SK-N-DZ (cell line): Measurements from ENCODE around the gene CNDP2.
"Not testable (repeated sequence)": the region's sequence is repeated elsewhere in the genome, so short reads cannot be mapped to it uniquely, and the experiment has no call there.

ENCODE experiments used
- DNase-seq: peaks from one replicate; pipeline ENCODE4 v3.0.0-alpha.2; 2015; ENCODE audit warnings: low spot score

Gene CNDP2

DNA sequence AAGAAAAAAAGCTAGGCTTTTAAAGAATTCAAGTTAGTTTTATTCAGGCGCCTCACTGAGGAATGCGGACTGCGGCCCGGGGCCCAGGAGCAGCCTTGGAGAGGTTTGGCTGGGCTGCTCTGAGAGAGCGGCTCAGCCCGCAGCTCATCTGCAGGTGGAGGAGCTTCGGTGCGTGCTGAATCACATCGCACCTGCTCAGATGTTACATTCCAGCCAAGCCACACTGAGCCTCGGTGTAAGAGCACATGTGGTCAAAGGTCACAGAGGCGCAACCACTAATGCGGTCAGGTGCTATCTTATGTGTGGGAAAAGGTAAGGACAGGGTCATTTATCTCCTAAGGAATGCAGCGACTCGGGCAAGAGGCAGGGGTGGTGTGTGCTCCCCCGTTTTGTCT is 21.1 kb downstream of the CNDP2 start:
- DNase-seq, result no peak

DNA sequence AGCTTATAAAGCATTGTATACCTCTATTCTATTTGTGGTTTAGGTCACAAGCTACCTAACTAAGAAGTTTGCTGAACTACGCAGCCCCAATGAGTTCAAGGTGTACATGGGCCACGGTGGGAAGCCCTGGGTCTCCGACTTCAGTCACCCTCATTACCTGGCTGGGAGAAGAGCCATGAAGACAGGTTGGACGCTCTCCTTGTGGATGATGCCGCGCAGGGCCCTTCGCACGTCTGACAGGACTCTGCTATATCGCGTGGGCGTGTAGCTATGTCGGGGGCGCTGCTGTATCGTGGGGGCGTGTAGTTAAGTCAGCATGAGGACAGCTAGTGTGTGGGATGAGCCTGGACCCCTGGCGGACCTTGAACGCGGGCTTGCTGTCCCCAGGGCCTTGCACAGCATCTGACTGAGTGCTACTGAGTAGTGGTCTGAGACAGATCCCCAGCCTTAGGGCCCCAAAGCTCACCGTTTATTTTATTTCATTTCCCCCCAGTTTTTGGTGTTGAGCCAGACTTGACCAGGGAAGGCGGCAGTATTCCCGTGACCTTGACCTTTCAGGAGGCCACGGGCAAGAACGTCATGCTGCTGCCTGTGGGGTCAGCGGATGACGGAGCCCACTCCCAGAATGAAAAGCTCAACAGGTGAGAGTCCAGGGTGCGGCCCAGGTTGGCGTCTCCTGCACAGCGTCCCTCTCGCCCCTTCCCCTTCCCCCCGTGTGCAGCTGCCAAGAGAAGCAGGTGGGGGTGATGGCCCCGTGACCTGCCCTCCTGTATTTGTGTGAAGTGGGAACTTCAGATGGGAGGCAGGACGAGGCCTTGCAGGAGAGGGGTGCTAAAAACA is 22.5 kb downstream of the CNDP2 start:
- DNase-seq, result no peak

DNA sequence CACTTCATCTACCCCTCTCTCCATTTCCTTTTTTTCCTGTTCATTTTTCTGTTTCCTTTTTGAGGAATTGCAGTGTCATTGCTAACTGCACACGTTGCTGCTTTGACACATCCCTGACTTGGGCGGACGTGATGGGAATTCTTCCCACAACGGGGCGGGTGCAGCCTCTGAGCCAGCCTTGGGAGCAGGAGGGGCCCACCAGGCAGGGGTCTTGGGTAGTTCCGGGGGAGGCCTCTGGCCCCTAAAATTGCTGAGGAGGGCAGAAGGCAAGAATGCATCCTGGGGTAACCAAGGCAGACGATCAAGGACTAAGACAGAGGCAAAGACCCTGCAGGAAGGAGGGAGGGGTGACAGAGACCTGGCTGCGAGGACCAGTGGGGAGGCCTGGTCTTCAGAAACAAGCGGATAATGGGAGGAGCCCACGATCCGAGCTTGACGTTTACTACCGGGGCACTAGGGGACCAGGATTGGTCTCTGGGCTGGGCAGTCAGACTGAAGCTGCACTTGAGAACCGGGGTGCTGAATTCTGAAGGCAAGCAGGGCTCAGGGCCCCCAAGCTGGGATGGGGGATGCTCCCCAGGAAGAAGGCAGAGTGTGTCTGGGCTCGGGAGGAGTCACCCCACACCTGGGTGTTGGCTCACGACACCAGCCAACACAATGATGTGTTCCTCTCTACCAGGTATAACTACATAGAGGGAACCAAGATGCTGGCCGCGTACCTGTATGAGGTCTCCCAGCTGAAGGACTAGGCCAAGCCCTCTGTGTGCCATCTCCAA is 23.3 kb downstream of the CNDP2 start:
- no peak for DNase-seq

DNA sequence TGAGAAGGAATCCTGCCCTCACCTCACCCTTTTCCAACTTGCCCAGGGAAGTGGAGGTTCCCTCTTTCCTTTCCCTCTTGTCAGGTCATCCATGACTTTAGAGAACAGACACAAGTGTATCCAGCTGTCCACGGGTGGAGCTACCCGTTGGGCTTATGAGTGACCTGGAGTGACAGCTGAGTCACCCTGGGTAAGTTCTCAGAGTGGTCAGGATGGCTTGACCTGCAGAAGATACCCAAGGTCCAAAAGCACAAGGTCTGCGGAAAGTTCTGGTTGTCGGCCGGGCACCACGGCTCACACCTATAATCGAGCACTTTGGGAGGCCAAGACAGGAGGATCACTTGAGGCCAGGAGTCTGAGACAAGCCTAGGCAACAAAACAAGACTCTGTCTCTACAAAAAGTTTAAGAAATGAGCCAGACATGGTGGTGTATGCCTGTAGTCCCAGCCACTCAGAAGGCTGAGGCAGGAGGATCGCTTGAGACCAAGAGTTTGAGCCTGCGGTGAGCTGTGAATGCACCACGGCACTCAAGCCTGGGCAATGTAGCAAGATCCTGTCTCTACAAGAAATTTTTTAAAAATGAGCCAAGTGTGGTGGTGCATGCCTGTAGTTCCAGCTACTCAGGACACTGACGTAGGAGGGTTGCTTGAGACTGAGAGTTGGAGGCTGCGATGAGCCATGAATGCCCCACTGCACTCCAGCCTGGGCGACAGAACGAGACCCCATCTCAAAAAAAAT is 24.1 kb downstream of the CNDP2 start:
- DNase-seq, result no peak

DNA sequence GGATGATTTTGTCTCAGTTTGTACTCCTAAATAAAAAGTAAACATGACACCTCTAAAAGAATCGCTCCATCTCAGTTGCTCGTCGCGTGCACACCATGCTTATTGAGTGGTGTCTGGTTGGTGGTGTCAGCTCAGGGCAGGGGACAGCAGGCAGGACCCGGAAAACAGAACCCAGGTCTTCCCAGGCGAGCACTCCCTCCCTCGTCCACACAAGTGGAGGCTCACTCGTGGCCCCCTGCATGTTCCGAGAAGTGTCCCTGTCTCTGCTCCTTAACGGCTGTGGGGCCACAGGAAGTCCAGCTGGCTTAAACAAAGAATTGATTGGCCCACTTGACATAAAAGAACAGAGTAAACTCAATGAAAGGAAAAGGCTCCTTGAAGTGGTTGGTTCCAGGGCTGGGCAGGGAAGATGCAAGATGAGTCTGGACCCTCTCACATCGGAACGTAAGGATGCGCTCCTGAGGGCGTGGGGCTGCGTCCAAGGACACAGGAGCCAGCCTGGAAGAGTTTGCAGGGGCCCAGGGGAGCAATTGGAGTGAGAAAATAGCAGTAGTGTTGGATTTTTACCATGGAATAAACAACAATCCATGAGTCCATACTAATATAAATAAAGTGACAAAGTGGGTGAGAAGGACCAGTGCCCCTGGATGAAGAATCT is 25.0 kb downstream of the CNDP2 start:
- no peak for DNase-seq

DNA sequence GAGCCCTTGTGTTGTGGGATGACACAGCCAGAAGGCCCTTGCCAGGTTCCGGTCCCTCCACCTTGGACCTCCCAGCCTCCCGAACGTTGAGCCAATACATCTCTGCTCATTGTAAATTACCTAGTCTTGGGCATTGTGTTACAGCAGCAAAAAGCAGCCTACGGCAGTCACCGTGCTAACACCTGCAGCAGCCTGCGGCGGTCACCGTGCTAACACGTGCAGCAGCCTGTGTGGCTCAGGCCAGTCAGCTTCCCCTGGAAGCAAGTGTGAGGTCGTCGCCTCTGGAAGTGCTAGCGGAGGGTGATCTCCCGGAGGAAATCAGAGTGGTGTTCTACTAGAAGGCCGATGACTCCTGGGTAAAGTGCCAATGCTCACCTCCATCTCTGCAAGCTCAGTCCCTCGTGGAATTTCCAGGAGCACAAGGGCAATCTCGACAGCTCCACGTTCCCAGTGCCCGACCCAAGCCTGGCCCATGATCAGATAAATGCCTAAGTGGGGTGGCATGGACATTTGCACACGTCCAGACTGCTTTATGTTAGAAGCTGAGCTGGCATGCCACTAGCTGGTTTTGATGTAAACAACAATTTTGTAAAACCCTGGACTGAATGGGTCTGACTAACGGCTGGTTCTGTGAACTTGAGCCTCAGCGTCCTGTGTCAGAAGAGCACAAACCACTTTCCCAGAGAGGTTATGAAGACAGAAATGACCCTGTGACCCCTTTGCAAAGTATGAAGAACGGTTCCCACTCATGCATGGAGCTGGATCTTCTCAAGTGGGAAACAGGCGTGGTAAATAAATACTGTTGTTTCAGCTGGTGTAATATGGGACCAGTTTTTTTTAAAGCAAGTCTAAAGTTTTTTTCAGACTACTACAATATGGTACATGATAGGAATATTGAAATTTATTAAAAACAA is 26.7 kb downstream of the CNDP2 start:
- DNase-seq, result no peak

DNA sequence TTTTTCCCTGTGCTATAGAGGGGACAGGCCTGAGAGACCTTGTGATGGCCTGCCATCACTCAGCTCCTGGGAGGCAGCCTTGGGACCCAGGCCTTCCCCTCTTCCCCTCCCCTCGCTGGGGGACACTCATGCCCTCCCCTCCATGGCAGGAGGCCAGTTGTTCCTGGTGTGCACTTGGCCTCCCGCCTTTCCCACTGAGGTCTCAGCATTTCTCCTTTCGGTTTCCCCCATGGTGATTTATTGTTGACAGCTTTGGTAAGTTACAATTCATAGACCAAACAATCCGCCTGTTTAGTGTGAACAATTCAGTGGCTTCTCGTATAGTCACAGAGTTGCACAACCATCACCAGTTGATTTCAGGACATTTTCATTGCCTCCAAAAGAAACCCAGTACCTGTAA is 27.9 kb downstream of the CNDP2 start:
- DNase-seq, result no peak

DNA sequence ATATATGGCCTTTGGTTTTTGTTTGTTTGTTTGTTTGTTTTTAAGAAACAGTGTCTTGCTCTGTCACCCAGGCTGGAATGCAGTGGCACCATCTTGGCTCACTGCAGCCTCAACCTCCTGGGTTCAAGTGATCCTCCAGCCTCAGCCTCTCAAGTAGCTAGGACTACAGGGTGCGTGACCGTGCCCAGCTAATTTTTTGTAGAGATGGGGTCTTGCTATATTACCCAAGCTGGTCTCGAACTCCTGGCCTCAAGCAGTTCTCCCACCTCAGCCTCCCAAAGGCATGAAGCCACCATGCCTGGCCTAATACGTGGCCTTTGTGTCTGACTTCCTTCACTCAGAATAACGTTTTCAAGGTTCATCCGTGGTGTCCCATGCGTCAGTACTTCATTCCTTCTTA is 28.8 kb downstream of the CNDP2 start:
- DNase-seq, result not testable (repeated sequence)

DNA sequence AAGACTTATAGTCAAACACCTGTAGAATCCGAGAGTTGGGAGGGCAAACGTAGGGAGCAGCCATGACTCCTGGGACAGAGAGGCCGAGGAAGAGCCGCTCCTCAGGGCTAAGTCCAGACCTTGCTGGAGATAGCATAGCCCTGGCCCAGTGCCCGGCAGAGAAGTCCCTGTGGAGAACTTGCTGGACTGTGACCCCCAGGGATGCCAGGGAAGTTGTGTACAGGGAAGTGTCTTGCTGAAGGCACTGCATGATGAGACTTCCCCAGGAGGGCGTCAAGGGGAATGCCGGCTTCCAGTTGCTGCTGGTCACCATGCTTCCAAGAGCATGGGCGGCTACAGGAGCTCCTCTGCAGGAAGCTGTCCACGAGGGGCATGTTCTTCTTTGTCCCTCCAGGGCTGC is 29.6 kb downstream of the CNDP2 start:
- DNase-seq, result no peak

DNA sequence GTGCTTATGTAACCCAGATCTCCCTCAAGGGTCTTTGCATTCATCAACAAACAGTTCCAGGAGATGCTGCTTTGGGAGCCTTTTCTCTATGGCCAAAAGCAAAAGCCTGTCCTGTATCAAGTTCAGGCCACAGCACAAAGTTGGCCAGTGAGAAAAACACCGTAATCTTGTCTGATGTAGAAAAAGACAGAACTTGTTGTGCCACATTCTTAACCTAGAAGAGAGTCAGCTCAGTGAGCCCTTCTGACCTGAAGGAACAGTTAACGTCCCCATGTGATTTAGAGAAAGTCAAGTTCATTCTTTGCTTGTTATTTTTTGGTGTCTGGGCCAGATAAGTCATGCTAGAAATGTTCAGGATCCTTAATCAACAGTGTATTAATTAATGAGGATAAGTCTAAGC is 30.3 kb downstream of the CNDP2 start:
- DNase-seq, result no peak

DNA sequence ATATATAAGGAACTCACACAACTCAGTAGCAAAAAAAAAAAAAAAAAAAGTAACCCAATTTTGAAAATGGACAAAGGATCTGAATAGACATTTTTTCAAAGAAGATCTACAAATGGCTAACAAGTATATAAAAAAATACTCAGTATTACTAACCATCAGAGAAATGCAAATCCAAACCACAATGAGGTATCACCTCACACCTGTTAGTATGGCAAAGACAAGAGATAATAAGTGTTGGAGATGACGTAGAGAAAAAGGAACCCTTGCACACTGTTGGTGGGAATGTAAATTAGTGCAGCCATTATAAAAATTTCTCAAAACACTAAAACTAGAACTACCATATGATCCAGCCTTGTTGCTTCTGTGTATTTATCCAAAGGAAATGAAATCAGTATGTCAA is 32.3 kb downstream of the CNDP2 start:
- no peak for DNase-seq

DNA sequence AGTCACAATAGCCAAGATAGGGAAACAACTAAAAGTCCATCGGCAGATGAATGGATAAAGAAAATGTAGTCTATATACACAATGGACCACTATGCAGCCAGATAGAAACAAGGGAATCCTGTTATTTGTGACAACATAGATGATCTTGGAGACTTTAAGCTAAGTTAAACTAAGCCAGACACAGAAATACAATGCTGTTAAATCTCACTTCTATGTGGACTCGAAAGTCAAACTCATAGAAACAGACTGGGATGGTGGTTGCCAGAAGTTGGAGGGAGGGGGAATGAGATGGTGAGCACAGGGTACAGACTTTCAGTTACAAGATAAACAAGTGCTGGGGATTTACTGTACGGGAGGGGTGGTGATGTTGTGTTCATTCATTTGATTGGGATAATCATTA is 32.8 kb downstream of the CNDP2 start:
- no peak for DNase-seq

DNA sequence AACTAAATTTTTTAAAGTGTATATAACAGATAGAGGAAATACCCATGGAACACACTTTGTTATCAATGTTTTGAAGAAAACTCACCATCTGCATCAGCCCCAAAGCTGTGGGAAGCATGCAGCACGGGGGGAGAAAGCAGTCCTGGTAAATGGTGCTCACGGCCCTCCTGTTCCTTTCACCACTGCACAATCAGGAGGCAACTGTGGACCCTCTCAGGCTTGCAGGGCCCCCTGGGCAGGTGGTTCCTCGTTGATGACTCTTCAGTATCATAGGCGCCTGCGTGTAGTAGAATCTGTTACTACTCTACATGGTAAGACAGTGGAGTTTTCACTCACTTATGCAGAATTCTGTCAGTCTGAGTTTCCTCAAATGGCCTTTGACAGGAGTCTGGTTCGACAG is 33.2 kb downstream of the CNDP2 start:
- DNase-seq, result no peak

DNA sequence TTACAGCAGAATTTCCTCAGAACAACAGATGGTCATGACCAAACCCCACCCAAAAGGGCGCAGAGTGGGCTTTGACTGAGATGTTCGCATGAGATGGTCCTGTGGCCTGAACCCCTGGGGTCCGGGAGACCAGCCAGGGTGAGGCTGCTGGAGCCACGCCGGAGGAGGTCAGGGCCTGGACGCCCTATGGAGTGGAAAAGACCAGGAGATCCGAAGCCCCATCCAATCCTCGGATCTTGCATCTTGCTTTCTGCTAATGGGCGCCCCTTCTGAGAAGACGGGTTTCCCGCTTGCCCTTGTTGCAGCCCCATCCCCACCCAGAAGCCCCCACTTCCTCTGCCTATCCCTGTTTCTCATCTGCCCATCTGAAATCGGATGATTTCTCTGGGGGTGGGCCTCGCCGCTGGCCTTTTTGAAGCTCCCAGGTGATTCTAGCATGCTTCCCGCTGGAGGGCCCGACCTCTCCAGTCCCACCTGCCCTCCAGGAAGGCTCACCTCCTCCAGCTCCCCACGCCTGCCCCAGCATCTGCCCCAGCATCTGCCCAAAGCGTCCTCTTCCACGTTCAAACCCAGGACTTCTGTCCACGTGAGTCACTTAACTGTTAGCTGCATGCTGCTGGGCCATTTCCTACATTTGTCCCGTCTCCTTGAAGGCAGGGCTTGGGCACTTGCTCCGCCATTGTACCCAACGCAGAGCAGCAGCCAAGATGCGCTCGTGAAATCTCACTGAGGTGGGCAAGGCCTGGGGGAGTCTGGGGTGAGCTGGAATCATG is 33.8 kb downstream of the CNDP2 start:
- no peak for DNase-seq

DNA sequence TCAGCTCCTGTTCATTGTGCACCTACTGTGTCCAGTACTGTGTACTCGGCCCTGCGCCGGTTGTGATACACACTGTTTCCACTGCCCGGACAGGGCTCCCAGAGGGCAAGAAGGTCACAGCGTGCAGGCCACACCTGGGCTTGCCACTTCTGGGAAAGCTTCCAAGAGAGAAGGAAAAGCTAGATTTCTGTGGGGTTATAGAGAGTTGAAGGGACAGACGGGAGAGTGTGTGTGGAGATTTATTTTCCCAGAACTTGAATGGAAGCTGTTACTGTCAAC is 34.4 kb downstream of the CNDP2 start:
- no peak for DNase-seq

DNA sequence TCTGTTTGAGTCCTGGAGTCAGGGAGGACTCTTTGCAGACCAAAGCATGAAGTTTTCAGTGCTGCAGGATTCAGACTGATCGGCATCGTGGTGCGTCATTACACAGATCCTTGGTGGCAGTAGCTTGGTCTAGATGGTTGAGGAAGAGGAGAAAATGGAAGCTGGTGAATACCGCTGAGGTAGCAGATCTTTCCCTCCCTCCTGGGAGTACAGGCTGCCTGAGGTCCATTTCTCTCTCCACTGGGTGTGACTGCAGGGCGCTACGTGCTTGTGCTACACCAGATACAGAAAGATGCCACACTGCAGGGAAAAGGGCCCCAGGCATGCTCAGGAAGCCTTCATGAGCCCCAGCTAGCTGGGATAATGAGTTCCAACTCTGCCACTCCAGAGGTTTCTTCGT is 34.9 kb downstream of the CNDP2 start:
- DNase-seq, result no peak

DNA sequence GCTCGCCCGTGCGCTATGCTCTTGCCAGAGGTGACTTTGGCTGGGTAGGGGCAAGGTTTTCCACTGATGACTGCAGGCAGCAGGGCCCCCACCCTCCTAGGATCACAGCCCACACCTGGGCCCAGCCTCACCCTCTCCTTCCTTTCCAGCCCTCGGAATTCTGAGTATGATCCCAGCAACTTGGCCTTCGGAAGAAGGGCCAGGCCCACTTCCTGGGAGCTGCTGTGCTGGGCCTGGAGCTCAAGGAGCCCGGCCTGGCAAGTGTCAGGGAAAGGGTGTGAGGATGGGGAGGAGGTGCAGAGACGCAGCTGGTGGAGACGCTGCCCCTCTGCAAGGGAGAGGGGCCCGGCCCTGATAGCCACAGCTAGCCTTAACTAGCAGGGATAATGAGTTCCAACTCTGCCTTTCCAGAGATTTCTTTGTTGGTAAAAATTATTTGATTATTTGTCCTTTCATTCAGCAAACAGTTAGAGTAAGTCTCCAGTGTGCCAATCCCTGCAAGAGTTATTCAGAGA is 36.4 kb downstream of the CNDP2 start:
- DNase-seq, result no peak

DNA sequence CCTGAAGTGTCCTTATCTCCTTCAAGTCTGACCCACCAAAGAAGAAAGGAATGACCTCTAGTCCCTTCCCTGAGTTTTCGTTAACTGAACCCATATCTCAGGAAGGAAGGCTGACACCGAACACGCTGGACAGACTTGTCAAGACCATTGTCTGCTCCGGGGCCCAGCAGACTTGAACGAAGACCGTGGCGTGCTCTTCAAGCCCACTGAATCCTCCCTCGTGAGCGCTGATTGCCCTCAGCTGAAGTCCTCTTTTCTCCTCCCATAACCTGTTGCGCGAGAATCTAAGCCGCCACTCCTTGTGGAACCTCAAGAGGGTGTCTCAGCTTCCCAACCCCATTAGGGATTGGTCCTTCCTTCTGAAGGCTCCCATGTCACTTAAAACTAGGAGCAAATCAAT is 37.5 kb downstream of the CNDP2 start:
- DNase-seq, result no peak

DNA sequence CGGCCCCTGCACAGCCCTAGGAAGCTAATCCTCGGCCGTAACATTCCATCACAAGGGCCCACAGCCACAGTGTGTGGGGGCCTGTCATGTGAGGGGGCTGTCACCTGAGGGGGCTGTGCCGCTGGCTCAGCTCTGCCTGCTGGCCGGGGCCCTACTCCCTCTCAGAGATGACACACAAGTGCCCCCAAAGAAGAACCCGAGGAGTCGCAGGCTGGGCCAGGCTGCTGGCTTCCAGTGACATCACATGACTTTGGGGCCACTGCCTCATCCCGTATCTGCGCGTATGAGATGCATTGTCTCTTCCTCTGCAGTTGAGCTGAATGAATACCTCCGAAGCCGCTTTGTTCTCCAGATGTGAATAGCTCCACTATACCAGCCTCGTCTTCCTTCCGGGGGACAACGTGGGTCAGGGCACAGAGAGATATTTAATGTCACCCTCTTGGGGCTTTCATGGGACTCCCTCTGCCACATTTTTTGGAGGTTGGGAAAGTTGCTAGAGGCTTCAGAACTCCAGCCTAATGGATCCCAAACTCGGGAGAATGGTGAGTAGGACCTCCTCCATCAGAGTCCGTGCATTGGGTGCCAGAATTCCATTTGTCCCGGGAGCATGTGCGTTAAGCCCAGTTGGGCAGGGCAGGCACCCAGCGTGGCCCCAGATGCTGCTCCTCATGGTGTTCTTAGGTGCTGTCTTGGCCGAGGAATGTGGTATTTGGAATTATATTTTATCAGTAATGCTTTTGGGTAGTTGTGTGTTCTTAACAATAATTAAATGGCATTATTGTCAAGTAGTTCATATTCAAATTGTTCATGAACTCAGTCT is 38.2 kb downstream of the CNDP2 start, which contains the start of gene CNDP1:
Gene CNDP1, plus strand, starts transcription at position 351 of the 820 bp plus-strand sequence. Its CDS starts 168 bp downstream, at position 519.
- no peak for DNase-seq
